Effector memory CD8-positive, alpha-beta T cell (primary cell): Measurements from ENCODE around the gene USP43.

Experiments used
- ATAC-seq: fragments of 150-1000 bp; cut with Tn5 transposase; replicated peaks from 2 replicates; pipeline ENCODE4 v1.10.0; 2021; ENCODE audit warnings: mild to moderate bottlenecking, moderate library complexity
- DNase-seq, 3 experiments: peaks; one replicate each; pipeline ENCODE4 v3.0.0; 2021
- H3K27ac Mint-ChIP-seq, 2 donors: one replicate each; pipeline ENCODE4 v1.8.0; 2022; ENCODE audit warnings: mild to moderate bottlenecking in 2 of 2, mixed read lengths in 2 of 2, moderate library complexity in 2 of 2
- H3K27me3 Mint-ChIP-seq, 2 donors: one replicate each; pipeline ENCODE4 v1.8.0; 2022; ENCODE audit warnings: mixed read lengths in 2 of 2
- H3K36me3 Mint-ChIP-seq: one replicate; pipeline ENCODE4 v1.8.0; 2022; ENCODE audit warnings: mild to moderate bottlenecking, moderate library complexity, mixed read lengths; ENCODE audit not compliant: insufficient read depth
- H3K4me1 Mint-ChIP-seq, 2 donors: one replicate each; pipeline ENCODE4 v1.8.0; 2022; ENCODE audit warnings: low read depth in 2 of 2, mixed read lengths in 2 of 2
- H3K4me3 Mint-ChIP-seq, 2 donors: one replicate each; pipeline ENCODE4 v1.8.0; 2022; ENCODE audit warnings: mild to moderate bottlenecking in 2 of 2, mixed read lengths in 2 of 2, moderate library complexity in 2 of 2
- H3K9me3 Mint-ChIP-seq, 2 donors: one replicate each; pipeline ENCODE4 v1.8.0; 2022; ENCODE audit warnings: mixed read lengths in 2 of 2

Gene USP43

DNA sequence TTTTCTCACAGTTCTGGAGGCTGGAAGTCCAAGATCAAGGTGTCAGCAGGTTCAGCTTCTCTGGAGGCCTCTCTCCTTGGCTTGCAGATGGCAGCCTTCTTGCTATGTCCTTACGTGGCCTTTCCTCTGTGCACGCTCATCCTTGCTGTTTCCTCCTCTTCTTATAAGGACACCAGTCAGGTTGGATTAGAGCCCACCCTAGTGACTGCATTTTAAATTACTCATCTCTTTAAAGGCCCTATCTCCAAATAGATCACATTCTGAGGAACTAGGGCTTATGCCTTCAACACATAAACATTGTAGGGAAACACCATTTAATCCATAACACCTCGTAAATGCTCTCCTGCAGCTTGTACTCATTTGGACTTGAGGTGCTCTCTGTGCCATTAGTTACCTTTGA lies 109.8 kb downstream of the USP43 start:
- H3K27ac Mint-ChIP-seq = no peak overlapping the region
- DNase-seq (no peak), ATAC-seq (no peak)
- no peaks in the 10 kb centered on the region for H3K9me3 Mint-ChIP-seq
- no peak overlapping the region for H3K4me3 Mint-ChIP-seq
- no peaks in the 10 kb centered on the region for H3K4me1 Mint-ChIP-seq
- no peaks in the 10 kb centered on the region for H3K36me3 Mint-ChIP-seq
- peaks cover 50 to 58% of the 10 kb centered on the region in 2 donors for H3K27me3 Mint-ChIP-seq

DNA sequence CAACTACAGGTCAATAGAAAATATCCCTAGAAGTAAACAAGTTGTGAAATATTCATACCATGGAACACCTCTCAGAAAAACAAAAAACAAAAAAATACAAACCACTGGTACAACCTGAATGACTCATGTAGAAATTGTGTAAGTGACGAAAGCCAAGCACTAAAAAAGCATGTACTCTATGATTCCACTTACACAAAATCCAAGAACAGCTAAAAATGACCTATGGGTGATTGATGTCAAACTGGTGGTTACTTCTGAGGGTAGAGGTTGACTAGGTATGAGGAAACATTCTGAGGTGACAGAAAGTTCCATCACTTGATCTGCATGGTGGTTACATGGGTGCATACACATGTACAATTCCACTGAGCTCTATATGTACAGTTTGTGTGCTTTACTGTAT lies 114.9 kb downstream of the USP43 start:
- no peaks in the 10 kb centered on the region for H3K4me1 Mint-ChIP-seq
- no peaks in the 10 kb centered on the region for H3K9me3 Mint-ChIP-seq
- no peak overlapping the region for H3K27ac Mint-ChIP-seq
- H3K4me3 Mint-ChIP-seq = no peak overlapping the region
- DNase-seq (no peak), ATAC-seq (no peak)
- no peaks in the 10 kb centered on the region for H3K36me3 Mint-ChIP-seq
- peaks cover 29 to 52% of the 10 kb centered on the region in 2 donors for H3K27me3 Mint-ChIP-seq

DNA sequence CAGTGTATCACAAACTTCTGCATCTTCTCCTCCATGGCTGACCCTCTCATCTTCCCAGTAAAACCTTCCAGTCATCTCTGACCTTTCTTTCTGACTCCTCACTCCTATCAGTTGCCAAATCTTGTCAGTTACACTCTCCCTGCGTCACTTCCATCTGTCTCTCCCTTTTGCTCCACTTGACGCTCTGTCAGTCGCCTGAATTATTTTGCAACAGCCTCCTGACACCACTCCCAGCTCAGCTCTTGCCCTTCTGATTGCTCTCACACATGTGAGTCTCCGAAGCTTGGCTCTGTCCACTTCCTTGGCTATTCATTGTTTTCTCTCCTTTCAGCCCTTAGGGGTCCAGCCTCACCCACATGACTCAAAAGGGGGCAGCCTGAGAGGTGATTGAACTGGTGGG lies 118.3 kb downstream of the USP43 start:
- no peaks in the 10 kb centered on the region for H3K4me1 Mint-ChIP-seq
- H3K4me3 Mint-ChIP-seq = no peak overlapping the region
- H3K27ac Mint-ChIP-seq = no peak overlapping the region
- no peaks in the 10 kb centered on the region for H3K9me3 Mint-ChIP-seq
- no peaks in the 10 kb centered on the region for H3K36me3 Mint-ChIP-seq
- H3K27me3 Mint-ChIP-seq = peaks cover 23 to 49% of the 10 kb centered on the region in 2 donors
- no peak for ATAC-seq
- DNase-seq = no peak

DNA sequence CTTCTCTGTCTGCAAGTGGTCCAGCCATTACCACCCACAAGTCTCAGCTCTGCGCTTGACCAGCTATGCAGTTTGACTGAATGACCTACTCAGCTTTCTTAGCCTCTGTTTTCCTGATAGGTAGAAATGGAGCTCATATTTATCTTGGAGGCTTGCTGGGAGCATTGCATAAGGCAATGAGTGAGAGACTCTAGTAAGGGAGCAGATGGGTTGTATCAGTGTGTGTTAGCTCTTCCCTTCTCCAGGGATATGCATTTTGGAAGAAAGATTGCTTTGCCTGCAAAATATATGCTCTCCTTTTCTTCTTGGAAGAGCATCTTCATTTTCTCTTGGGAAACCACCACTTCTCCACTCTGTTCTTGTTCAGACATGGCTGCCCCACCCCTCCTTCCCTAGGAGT lies 120.0 kb downstream of the USP43 start:
- no peak overlapping the region for H3K4me3 Mint-ChIP-seq
- DNase-seq (no peak), ATAC-seq (no peak)
- H3K27ac Mint-ChIP-seq = no peak overlapping the region
- no peaks in the 10 kb centered on the region for H3K4me1 Mint-ChIP-seq
- peaks cover 17 to 50% of the 10 kb centered on the region in 2 donors for H3K27me3 Mint-ChIP-seq
- no peaks in the 10 kb centered on the region for H3K36me3 Mint-ChIP-seq
- no peaks in the 10 kb centered on the region for H3K9me3 Mint-ChIP-seq

DNA sequence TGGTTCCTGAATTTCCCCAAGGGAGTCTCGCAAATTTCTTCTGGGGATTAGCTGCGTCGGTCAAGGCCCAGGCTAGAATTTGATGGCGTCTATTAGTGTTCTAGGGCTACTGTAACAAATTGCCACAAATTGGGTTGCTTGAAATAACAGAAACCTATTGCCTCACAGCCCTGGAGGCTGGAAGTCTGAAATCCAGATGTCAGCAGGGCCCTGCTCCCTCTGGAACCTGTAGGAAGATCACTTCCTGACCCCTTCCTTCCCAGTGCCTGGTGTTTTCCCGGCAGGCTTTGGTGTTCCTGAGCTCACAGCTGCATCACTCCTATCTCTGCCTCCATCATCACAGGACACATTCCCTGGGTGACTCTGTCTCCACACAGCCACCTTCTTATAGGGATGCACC lies 121.7 kb downstream of the USP43 start:
- Mint-ChIP-seq H3K36me3 (no peaks in the 10 kb centered on the region), H3K27me3 (peaks cover 12 to 46% of the 10 kb centered on the region in 2 donors), H3K27ac (no peak overlapping the region), H3K4me1 (no peaks in the 10 kb centered on the region), H3K4me3 (no peak overlapping the region), H3K9me3 (no peaks in the 10 kb centered on the region)
- DNase-seq (no peak), ATAC-seq (no peak)

DNA sequence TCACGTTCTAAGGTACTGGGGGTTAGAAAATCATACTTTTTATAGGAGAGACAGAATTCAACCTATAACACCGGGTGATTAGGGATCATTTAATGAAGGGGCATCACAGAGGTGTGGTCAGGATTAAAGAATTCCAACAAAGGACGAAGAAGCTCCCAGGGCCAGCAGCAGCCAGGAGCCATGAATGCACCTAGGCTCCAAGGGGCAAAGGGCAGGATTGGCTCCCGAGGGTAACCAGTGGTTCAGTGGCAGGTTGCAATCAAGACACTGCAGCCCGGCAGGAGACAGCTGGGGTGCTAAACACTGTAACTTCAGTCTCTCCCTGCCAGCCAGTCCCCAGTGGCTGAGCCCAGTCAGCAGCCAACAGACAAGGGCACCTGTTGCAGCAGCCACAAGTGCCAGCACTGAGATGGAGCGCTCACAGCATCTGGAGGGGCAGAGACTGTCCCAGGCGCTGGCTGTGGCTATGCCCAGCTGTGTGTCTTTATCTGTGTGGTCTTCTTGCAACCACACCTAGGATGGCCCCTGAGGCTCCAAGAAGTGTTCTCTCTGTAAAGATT lies 122.2 kb downstream of the USP43 start:
- H3K27me3 Mint-ChIP-seq = peaks cover 12 to 46% of the 10 kb centered on the region in 2 donors
- ATAC-seq = no peak
- H3K4me3 Mint-ChIP-seq = no peak overlapping the region
- DNase-seq = no peak
- H3K4me1 Mint-ChIP-seq = no peaks in the 10 kb centered on the region
- no peaks in the 10 kb centered on the region for H3K9me3 Mint-ChIP-seq
- no peak overlapping the region for H3K27ac Mint-ChIP-seq
- H3K36me3 Mint-ChIP-seq = no peaks in the 10 kb centered on the region

DNA sequence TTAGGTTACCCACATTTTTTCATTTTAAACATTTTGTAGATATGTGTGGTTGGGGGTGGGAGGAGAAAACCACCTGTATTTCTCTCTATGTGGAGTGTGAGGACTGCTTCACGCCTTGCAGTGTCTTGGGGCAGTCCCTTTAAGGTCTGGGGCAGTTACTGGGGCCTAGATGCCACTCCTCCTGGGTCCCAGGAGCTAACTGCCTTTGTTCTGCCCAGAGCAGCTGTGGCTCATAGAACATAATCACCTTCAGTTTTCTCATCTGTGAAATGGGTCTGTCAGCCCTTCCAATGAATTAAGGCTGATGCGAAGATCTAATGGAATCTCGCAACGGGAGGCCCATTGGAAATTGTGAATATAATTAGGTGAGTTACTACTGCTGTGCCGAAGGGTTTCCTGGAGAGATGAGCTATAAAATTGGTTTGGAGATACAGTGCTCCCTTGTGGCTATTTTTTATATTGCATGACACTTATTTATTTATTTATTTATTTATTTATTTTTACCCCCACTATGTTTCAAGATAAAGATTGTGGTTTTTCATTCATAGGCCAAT lies 123.1 kb downstream of the USP43 start:
- Mint-ChIP-seq H3K27me3 (peaks cover 10 to 52% of the 10 kb centered on the region in 2 donors), H3K4me1 (no peaks in the 10 kb centered on the region), H3K4me3 (no peak overlapping the region), H3K9me3 (no peaks in the 10 kb centered on the region), H3K27ac (no peak overlapping the region), H3K36me3 (no peaks in the 10 kb centered on the region)
- no peak for ATAC-seq
- no peak for DNase-seq

DNA sequence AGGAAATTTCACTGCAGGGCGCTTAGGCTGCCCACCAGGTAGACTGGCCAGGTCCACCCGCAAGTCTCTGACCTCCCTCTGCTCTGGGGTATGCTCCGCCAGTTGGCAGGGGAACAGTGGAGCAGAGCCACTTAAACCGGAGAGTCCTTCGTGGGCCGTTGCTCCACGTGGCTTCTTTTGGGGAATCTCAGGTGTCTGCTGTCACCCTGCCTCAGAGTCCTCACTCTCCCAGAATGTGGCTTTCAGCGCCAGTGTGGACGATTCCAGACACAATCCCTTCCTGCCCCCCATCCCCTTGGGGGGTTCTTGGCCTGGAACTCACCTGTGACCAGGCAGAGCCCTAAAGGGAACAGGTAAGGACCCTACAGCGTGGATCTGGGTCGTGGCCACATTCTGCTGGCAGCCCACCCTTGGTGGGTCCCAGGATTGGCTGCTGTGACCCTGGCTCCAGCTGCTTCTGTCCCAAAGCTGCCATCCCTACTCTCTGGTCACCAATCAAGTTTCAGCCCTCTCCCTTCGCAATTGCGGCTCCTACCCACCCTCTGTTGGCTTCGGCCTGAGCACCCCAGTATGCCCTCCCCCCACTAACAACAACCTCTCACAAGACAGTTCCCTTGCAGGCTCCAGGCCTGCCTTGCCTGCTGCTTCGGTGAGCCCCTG lies 123.8 kb downstream of the USP43 start:
- Mint-ChIP-seq H3K4me3 (no peak overlapping the region), H3K27ac (no peak overlapping the region), H3K9me3 (no peaks in the 10 kb centered on the region), H3K36me3 (no peaks in the 10 kb centered on the region), H3K27me3 (peaks cover 5 to 46% of the 10 kb centered on the region in 2 donors), H3K4me1 (no peaks in the 10 kb centered on the region)
- DNase-seq (peak in 1 of 3 experiments; percentile 1), ATAC-seq (no peak)

DNA sequence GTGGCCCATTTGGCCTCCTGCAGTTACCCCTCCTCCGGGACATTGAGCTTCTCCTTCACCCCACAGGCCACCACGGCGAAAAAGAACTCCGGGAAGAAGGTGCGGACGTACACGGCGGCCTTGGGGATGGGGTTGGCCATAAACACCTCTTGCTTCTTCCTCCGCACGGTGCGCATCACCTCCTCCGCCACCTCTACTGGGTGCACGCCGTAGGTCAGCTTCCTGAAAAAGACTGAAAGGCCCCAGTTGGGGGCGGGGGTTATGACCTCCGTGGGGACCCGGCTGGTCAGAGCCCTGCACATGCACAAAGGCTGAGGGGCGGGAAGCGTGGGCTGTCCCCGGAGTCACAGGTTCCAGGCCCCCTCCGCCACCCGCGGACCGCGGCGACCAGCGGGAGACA lies 126.1 kb downstream of the USP43 start:
- ATAC-seq = no peak
- peaks cover 5 to 56% of the 10 kb centered on the region in 2 donors for H3K27me3 Mint-ChIP-seq
- DNase-seq = no peak

DNA sequence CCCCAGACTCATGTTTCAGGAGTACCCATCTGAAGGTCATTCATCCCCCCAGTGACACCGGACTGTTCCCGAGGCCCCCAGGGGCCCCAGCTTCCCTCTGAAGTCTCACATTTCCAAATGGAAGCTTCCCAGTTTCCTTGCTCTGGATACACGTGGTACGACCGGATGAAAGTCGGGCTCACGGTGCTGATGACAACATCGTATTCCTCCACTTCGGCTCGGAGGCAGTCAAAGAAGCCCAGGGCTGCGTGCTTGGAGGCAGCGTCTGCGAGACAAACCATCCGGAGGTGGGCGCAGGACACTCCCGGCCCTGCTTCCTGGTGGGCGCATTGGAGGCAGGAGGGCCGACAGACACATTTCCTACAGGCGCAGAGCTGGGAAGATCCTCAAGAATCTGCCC lies 127.3 kb downstream of the USP43 start:
- H3K36me3 Mint-ChIP-seq = no peaks in the 10 kb centered on the region
- DNase-seq = no peak
- peaks cover 11 to 56% of the 10 kb centered on the region in 2 donors for H3K27me3 Mint-ChIP-seq
- H3K9me3 Mint-ChIP-seq = no peaks in the 10 kb centered on the region
- no peak for ATAC-seq
- H3K4me3 Mint-ChIP-seq = no peak overlapping the region
- no peak overlapping the region for H3K27ac Mint-ChIP-seq
- H3K4me1 Mint-ChIP-seq = no peaks in the 10 kb centered on the region

More for the DNA sequence above, 126.1 kb downstream of the USP43 start:
- Mint-ChIP-seq H3K36me3 (no peaks in the 10 kb centered on the region), H3K4me1 (no peaks in the 10 kb centered on the region), H3K27ac (no peak overlapping the region), H3K9me3 (no peaks in the 10 kb centered on the region), H3K4me3 (no peak overlapping the region)

DNA sequence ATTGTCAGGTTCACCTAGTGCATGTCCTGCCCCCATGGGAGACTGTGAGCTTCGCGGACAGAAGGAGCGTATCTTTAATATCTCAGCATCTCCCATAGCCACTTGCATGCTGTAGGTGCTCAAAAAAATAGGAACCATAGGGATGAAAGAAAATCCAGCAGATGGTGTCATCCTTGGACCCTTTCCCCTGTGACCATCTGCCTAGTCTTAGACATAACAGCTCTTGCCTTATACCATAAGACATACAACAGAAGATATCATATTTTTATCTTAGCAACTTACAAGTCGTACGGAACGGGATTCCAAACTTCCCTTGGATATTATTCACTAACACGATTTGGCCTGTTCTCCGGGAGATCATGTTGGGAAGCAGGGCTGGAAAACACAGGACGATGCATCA lies 131.6 kb downstream of the USP43 start:
- Mint-ChIP-seq H3K4me3 (no peak overlapping the region), H3K4me1 (no peaks in the 10 kb centered on the region), H3K9me3 (no peaks in the 10 kb centered on the region), H3K27me3 (peaks cover 18 to 66% of the 10 kb centered on the region in 2 donors), H3K27ac (no peak overlapping the region), H3K36me3 (no peaks in the 10 kb centered on the region)
- ATAC-seq (no peak), DNase-seq (no peak)
